OCI-LY7 (cell line): ENCODE data around the gene RAB31.
"Not testable (repeated sequence)": the region's sequence is repeated elsewhere in the genome, so short reads cannot be mapped to it uniquely, and the experiment has no call there.

Source experiments
- CTCF ChIP-seq: fragments of 200-600 bp; sonication (generic); conservative IDR thresholded peaks from 2 replicates; pipeline ENCODE4 v1.5.1; 2014; ENCODE audit warnings: mild to moderate bottlenecking, antibody characterized with exemption, low read length, moderate library complexity, mixed read lengths
- EZH2phosphoT487 ChIP-seq: fragments of 200-600 bp; sonication (generic); IDR thresholded peaks from 2 replicates; pipeline ENCODE4 v1.6.1; 2018; ENCODE audit warnings: low read depth, borderline replicate concordance, mild to moderate bottlenecking, mixed run types, antibody characterized with exemption, low read length, moderate library complexity, mixed read lengths

- not testable (repeated sequence) for TF ChIP-seq CTCF, EZH2phosphoT487
Observed at GRCh38 chr18:9678216-9678615, 29.9 kb upstream of the RAB31 start.
